HG02970 (cell line): ENCODE measurements around the gene TTC28.
"Not testable (repeated sequence)": the region's sequence is repeated elsewhere in the genome, so short reads cannot be mapped to it uniquely, and the experiment has no call there.

Experiments
- ATAC-seq: cut with Tn5 transposase; IDR thresholded peaks from one replicate; pipeline ENCODE4 v1.9.1; 2021; ENCODE audit warnings: mild to moderate bottlenecking, moderate library complexity, moderate number of reproducible peaks; ENCODE audit not compliant: unreplicated experiment, low FRiP score

The TTC28 gene

GRCh38 chr22:28217277-28217676, 462.4 kb downstream of the TTC28 start:
- no peak for ATAC-seq

DNA sequence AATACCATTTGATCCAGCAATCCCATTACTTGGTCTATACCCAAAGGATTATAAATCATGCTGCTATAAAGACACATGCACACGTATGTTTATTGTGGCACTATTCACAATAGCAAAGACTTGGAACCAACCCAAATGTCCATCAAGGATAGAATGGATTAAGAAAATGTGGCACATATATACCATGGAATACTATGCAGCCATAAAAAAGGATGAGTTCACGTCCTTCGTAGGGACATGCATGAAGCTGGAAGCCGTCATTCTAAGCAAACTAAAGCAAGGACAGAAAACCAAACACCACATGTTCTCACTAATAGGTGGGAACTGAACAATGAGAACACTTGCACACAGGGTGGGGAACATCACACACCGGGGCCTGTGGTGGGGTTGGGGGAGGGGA, 464.9 kb downstream of the TTC28 start:
- ATAC-seq: not testable (repeated sequence)

DNA sequence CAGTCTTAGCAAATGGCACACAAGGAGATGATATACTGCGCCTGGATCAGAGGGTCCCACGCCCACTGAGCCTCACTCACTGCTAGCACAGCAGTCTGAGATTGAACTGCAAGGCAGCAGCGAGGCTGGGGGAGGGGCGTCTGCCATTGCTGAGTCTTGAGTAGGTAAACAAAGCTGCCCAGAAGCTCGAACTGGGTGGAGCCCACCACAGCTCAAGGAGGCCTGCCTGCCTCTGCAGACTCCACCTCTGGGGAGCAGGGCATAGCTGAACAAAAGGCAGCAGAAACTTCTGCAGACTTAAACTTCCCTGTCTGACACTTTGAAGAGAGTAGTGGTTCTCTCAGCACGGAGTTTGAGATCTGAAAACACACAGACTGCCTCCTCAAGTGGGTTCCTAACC, 470.2 kb downstream of the TTC28 start:
- ATAC-seq: not testable (repeated sequence)

- ATAC-seq: no peak
Measured at GRCh38 chr22:28208787-28209186, 470.9 kb downstream of the TTC28 start.

GRCh38 chr22:28208036-28208435, 471.6 kb downstream of the TTC28 start:
- no peak for ATAC-seq

GRCh38 chr22:28207281-28208030, 472.2 kb downstream of the TTC28 start:
- no peak for ATAC-seq

DNA sequence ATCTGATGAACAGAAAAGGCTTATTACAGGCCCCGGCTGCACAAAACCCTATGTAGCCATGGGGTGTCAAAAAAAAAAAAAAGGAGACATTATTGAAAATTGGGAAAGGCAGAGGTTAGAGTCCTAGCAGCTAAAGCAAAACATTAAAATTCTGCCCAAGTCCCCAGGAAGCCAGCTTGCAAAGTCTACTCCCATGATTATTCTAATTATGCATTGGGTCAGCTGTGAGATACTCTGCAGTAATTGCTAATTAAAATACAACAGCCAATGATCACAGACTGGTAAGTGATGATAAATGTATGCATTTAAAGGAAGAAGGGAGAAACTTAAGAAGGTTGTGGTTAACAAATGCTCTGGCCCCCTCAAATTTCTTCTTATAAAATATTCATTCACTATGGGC, 473.7 kb downstream of the TTC28 start:
- no peak for ATAC-seq

DNA sequence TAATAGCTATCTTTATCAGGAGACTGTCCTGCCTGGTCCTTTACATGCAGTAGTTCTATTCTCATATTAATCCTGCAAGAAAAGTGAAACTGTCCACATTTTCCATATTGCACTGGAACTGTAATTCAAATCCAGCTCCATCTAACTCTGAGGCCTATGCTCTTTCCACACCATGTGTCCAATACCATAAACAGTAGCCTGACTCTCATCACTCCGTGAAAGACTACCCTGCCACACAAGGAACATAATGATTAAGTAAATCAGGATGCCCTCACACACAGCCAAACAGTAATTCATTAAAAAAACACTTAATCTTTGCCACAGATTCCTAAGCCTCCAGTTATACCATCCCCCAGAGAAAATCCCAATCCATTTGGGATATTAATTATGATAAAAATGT, 475.3 kb downstream of the TTC28 start:
- ATAC-seq: no peak

DNA sequence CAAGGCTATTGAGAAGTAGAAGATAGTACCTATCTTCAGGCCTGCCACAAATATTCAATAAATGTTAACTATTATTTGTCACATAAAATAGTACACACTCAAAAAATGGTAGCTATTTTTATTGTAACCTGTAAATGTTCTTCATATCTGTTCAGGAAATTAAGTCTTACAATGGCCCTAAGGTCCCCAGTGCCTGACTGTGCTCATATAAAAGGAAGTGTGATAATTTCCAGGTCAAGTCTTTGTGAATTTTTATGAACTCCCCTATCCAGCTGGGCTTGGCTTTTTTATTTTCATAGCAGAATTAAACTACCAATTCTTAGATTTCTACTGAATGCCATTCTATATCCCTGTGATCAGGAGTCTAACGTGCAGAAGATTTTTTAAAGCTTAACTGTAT, 476.4 kb downstream of the TTC28 start:
- ATAC-seq: no peak

DNA sequence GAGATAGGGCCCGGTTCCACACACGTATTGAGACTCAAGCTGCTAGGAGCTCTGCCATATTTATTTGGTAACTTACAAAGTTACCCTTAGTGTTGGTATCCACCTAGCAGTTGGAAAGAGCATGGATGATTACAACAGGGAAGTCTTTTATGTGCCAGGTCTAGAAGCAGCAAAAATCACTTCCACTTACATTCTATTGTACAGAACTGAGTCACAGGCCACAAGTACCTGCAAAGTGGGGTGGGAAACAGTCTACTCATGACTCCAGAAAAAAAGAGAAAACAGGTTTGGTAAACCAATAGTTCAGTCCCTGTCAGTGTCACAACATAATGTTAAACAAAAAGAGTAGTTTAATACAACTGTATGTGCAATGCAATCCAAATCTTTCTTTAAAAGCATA, 480.9 kb downstream of the TTC28 start:
- ATAC-seq: no peak

DNA sequence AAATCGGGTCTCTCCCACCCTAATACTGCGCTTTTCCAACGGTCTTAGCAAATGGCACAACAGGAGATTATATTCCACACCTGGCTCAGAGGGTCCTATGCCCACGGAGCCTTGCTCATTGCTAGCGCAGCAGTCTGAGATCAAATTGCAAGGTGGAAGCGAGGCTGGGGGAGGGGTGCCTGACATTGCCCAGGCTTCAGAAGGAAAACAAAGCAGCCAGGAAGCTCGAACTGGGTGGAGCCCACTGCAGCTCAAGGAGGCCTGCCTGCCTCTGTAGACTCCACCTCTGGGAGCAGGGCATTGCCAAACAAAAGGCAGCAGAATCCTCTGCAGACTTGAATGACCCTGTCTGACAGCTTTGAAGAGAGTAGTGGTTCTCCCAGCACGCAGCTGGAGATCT, 488.1 kb downstream of the TTC28 start:
- not testable (repeated sequence) for ATAC-seq

- no peak for ATAC-seq
Measured at GRCh38 chr22:28188178-28188879, 491.3 kb downstream of the TTC28 start.

DNA sequence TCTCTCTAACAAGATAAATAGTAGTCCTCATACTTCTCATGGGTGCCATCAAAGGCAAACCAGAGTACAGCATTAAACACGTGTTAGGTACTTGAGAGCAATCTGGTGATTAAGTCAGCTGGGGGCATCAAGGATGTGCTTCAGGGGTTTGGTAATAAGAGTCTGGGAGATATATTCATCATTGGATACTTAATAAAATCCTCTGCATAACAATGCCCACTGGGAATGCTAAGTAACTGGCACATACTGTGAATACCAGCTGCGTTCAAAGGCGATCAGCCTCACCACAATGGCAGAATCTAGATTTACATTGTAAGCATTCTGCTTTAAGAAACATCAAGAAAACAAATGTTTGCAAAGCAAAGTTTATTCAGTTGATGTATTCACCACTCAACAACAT, 492.0 kb downstream of the TTC28 start:
- ATAC-seq: no peak

DNA sequence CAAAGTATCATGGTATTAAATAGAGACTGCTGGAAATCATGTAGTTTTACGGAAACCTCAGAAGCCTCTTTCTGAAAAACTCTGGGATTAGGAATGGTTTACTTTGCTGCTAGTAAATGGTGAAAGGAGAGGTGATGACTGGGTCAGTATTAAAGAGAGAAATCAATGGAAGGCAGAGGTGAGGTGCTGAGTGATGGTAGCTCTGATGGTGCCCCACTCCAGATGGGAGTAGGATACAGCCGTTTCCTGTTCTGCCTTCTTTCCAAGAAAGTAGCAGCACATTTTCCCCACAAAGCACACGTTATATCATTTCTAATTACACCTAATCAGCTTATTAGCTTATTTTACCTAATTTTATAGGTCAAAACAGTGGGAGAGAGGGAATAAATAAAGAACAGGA, 493.0 kb downstream of the TTC28 start:
- ATAC-seq: no peak

DNA sequence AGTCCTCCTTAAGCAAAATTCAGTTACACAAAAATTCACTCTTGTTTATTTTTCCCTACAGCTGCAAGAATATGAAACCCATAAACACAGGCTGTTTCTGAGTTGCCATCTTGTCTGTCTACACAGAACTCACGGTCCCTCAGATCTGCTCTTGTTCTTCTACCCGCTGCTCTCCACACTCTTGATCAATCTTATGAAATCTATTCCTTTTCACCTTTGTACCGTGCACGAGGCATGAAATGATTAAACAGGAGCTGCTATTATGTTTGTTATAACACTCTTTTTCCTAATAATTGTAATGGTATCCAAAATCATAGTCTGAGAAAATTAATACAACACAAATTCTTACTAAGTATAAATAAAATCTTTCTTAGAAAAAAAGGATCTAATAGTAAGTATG, 494.5 kb downstream of the TTC28 start:
- no peak for ATAC-seq

DNA sequence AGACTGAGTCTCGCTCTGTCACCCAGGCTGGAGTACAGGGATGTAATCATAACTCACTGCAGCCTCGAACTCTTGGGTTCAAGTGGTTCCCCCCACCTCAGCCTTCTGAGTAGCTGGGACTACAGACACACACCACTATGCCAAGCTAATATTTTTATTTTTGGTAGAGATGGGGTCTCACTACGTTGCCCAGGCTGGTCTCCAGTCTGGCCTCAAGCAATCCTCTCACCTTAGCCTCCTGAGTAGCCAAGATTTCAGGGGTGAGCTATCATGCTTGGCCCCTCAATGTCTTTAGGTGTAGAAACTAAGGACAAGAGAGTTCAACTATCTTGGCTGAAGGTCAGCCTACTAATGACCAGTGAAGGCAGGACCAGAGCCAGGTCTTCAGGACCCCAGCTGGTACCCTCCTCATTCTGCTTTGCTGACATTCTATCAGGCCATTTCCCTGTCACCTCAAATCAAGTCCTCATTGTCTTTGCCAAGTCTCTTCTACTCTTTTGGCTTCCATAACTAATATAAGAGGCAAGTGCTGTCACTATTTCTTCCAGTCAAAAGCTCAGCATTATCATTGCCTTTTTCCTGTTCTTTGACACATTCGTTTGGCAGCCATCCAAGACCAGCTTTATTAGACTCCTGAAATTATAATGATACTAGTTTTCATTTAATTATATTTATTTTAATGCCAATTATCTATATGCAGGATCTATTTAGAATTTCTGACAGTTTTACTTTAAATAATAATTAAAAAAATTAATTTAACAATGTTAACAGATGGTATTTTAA, 496.4 kb downstream of the TTC28 start:
- no peak for ATAC-seq

DNA sequence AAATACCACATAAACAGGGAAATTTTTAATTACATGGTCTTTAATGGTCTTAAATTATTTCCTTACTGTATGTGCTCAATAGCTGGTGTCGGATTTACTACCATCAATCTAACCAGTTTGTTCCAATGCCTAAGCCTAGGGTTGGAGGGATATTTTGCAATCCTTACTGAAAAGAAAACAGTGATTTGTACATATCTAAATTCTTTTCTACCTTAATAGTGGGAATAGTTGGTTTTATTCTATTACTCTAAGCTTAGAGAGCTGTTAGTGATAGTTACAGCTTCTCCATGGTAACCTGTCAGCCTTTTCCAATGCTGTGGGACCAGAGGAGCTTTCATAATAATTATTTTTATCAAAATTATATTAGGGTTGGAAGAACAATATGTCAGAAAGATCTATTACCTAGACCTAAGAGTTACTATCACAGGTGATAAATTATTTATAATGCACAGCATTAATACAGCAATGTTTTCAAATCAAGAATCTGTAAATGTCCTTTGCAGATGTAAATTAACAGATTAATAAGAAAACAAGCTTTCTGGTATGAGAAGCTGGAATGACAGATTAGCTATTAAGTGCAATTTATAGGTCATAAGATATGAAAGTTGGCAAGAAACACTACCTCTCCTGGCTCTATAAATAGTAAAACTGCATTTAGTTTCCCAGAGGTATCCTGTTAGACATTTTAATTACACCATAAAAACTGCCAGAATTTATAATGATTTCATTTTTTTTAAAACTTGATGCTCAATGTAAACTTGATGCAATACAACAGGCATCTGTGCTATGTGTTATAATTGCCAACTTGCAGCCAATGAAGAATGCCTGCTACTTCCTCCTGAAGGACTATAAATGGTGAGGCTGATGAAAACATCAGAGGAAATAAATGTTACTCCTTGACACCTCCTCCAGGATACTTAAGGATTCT, 498.6 kb downstream of the TTC28 start:
- no peak for ATAC-seq

DNA sequence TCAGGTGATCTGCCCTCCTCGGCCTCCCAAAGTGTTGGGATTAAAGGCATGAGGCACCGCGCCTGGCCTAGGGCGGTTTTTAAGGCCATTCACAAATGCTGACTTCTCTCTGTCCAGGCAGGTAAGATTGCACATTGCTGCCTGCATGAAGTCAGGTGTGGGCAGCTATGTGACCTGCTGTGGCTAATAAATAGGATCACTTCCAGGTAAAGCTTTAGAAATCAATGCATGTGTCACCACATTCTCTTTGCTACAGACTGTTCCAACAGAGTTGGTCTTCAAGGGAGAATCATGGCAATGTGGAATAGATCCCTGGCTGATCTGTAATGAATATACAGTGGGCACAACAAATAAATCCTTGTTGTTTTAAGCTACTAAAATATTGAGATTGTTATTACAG, 500.2 kb downstream of the TTC28 start:
- no peak for ATAC-seq

GRCh38 chr22:28175730-28176492, 503.7 kb downstream of the TTC28 start:
- no peak for ATAC-seq

DNA sequence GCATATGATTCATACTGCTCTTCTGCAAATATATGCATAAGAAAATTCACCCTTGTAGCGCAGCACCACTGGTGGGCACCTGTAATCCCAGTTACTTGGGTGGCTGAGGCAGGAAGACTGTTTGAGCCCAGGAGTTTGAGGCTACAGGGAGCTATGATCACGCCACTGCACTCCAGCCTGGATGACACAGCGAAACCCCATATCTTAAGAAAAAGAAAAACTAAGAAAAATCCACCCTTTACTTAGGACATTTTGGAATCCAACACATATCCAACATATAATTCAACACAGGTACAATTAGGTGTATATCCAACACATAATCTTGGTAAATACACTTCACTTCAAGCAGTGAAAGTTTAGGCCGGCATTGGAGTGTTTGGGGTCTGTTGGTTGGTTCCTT, 505.1 kb downstream of the TTC28 start:
- ATAC-seq: no peak
